GM21717 (cell line): Measurements from ENCODE around the gene NFE2L1.
"Not testable (repeated sequence)": the region's sequence is repeated elsewhere in the genome, so short reads cannot be mapped to it uniquely, and the experiment has no call there.

Experiments
- ATAC-seq: cut with Tn5 transposase; IDR thresholded peaks from one replicate; pipeline ENCODE4 v1.9.1; 2021; ENCODE audit warnings: mild to moderate bottlenecking, moderate library complexity; ENCODE audit not compliant: unreplicated experiment

The NFE2L1 gene

GRCh38 chr17:48066656-48067055 lies 18.5 kb downstream of the NFE2L1 start:
- no peak for ATAC-seq

DNA sequence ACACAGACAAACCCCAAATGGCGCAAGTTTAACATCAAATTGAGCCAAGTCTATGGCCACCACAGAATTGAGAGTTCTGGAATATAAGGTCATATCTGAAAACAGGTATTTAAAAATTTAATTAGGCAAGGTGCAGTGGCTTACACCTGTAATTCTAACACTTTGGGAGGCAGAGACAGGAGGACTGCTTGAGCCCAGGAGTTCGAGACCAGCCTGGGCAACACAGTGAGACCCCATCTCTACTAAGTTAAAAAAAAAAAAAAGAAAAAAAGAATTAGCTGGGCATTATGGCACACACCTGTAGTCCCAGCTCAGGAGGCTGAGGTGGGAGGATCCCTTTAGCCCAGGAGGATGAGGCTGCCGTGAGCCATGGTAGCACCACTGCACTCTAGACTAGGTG lies 19.1 kb downstream of the NFE2L1 start:
- no peak for ATAC-seq

- ATAC-seq = not testable (repeated sequence)
These were observed 19.6 kb downstream of the NFE2L1 start for GRCh38 chr17:48067808-48068207.

GRCh38 chr17:48068491-48068961 lies 20.4 kb downstream of the NFE2L1 start:
- no peak for ATAC-seq

- no peak for ATAC-seq
These were observed 22.0 kb downstream of the NFE2L1 start for GRCh38 chr17:48070195-48070594.

DNA sequence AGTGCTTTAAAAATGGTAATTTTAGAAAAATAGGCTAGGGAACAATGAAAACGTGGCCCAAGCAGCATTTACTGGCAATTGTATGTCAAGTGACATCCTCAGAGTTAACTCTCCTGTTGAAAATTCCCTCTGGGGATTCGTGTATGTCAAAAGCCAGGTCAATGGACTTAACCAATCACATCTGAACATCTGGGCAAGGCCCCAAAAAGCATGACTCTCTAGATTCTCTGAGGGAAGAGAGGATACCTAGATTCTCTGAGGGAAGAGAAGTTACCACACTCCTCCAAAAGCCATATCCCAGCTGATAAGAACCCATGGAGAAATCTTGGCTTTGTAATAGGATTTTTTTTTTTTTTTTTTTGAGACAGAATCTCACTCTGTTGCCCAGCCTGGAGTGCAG lies 23.5 kb downstream of the NFE2L1 start:
- no peak for ATAC-seq

DNA sequence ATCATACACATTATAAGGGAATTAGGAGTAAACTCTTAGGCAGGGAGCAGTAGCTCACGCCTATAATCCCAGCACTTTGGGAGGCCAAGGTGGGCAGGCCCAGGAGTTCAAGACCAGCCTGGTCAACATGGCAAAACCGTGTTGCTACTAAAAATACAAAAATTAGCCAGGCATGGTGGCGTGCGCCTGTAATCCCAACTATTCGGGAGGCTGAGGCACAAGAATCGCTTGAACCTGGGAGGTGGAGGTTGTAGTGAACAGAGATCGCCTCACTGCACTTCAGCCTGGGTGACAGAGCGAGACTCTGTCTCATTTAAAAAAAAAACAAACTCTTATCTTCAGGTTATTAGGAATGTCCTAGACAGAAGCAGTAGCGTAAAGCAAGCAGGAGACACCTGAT lies 24.7 kb downstream of the NFE2L1 start:
- ATAC-seq = not testable (repeated sequence)

DNA sequence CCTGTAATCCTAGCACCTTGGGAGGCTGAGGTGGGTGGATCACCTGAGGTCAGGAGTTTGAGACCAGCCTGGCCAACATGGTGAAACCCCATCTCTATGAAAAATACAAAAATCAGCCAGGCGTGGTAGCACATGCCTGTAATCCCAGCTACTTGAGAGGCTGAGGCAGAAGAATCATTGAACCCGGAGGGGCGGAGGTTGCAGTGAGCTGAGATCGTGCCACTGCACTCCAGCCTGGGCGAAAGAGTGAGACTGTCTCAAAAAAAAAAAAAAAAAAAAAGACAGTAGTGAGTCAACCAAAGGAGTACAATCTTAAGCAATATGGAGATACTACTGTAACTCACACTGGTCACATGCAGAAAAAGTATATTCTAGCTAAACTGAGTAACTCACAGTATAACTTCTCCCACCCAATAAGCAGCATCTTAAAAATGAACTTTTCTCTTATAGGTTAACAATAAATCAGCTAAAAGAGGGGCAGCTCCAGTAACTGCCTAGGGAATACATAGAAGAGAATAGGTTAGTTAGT lies 25.5 kb downstream of the NFE2L1 start:
- not testable (repeated sequence) for ATAC-seq

- ATAC-seq = no peak
These were observed 26.3 kb downstream of the NFE2L1 start for GRCh38 chr17:48074322-48075081.

GRCh38 chr17:48077152-48077551 lies 29.0 kb downstream of the NFE2L1 start:
- not testable (repeated sequence) for ATAC-seq

GRCh38 chr17:48081858-48082257 lies 33.7 kb downstream of the NFE2L1 start:
- no peak for ATAC-seq

DNA sequence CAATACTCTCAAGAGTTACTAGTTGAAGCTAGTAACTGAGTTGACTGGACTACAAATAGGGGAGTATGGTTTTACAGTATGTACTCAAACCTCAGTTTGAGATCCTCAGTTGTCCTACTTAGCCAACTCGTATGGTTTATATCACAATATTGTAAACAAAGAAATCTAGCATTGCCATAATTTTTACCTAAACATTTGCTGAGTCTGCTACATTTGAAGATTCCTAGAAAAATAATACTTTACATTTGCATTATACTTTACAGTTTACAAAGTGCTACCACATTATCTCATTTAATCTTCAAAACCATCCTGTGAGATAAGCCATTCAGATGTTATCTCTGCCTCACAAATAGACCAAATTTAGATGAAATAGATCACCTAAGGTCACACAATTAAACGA lies 36.8 kb downstream of the NFE2L1 start:
- ATAC-seq = no peak

DNA sequence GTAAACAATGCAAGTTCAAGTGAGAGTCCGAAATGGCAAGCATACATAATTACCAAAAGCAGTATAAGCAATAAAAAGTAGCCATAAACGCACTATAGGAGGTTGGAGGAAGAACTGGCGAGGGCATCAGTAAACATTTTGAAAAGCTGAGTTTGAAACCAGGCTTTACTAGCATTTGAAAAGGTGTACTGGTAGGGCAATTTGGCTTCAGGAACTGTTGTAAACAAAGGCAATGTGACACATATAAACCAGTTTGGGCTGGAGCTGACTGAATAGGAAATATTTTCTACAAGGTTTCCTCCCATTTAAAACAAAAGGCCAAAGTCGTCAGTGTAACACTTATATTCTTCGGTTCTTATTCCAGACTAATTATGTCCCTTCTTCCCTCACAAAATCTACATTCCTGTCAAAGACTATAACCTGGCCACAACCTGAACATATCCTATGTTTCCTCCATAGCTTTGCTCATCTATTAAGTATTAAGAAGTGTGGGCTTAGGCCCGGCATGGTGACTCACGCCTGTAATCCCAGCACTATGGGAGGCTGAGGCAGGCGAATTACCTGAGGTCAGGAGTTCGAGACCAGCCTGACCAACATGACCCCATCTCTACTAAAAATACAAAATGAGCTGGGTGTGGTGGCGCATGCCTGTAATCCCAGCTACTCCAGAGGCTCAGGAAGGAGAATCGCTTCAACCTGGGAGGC lies 45.3 kb downstream of the NFE2L1 start:
- ATAC-seq = no peak

DNA sequence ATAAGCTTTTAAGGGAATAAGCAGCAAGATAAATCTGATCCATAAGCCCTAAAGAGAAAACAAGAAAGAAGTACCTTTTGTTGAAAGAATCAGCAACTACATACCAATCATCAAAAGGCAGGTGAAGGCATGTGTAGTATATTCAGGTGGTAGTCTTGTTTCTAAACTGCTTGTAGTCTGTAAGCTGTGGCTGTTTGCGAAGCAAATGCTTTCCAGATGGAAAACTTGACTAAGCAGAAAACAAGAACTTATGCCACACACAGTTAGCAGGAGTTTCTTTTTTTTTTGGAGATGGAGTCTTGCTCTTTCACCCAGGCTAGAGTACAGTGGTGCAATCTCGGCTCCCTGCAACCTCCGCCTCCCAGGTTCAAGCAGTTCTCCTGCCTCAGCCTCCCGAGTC lies 47.5 kb downstream of the NFE2L1 start:
- no peak for ATAC-seq

DNA sequence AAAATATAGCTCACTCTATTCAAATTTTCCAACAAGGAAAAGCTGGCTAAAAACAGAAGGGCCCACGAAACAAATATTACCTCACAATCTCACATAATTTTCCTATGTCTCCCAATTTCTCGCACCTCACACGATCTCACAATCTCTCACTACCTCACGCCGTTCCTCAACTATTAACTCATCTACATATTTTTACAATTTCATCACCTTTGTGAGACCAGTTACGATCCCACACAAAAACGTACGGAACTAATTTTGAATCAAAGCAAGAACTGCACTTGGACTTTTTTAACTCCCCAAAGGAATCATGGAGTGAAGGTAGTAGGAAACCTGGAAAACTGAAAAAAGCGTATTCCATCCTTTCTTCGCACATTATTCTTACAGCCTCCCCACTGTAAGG lies 52.0 kb downstream of the NFE2L1 start:
- ATAC-seq = no peak

DNA sequence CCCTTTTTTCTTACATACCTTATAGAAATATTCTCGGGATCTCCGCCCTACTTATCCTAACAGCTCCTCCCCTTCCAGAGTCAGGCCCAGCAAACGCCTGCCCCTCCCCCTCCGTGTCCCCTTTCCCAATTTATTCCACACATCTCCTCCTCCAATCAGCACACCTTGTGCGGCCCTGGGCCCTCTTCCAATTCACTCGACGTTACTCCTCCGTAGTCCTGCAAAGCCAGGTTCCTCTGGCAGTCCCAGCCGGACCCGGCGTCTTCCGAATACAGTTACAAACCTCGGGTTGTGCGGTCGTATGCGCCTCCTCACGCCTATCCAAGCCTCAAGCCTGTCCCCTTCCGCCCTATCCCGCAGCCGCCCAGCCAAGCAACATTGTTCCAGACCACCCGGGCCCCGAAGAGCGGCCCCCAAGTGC lies 52.4 kb downstream of the NFE2L1 start:
- no peak for ATAC-seq

GRCh38 chr17:48101012-48101720 lies 53.0 kb downstream of the NFE2L1 start, which contains the start of gene CBX1:
Gene CBX1, minus strand, starts transcription at chr17:48101478. Its CDS starts 24,474 bp downstream, at chr17:48077004.
- ATAC-seq = peak; percentile 79

DNA sequence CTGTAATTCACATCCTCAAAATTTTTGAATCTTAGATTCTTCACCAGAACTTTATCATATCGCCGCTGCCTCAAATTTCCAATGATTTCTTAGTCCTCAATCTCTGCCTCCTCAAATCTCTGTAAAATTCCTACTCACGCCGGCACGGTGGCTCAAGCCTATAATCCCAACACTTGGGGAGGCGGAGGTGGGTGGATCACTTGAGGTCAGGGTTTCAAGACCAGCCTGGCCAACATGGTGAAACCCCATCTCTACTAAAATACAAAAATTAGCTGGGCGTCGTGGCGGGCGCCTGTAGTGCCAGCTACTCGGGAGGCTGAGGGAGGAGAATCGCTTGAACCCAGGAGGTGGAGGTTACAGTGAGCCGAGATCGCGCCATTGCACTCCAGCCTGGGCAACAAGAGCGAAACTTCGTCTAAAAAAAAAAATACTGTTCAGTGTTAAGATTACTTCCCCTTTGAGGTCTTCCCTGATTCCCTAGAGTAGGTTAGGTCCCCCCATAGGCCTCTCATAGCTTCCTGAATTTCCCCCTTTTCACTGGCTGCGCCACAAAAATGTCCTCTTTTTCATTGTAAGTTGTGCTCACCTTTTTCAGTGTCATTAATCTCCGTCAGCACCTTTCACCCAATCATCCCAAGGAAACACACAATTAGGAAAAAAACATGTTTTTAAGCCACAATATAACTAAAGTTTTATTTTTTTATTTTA lies 54.0 kb downstream of the NFE2L1 start:
- ATAC-seq = no peak

DNA sequence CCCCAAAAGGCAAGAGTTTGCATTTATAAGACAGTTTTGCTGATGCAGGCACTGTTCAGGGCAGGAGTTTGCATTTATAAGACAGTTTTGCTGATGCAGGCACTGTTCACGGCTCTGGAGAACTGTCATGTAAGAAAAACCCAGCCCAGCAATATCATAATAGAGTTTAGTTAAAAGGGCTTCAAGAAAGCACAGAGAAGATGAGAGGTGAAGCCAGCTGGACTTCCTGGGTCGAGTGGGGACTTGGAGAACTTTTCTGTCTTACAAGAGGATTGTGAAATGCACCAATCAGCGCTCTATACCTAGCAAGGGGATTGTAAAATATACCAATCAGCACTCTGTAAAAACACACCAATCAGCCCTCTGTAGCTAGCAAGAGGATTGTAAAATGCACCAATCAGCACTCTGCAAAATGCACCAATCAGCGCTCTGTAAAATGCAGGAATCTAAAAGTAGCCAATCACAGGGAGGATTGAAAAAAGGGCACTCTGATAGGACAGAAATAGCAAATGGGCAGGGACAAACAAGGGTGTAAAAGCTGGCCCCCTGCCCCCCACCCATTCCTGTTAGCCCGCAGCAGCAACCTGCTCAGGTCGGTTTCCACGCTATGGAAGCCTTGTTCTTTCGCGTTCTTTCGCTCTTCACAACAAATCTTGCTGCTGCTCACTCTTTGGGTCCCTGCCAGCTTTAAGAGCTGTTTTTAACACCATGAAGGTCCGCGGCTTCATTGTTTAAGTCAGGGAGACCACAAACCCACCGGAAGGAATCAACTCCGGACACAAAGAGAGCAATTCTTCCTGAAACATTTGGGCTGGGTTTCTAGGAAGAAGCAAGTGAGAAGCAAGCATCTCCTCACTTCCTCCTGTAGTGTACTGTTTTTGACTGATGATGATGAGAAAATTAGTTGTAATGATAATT lies 54.9 kb downstream of the NFE2L1 start:
- ATAC-seq = no peak

GRCh38 chr17:48104440-48104839 lies 56.3 kb downstream of the NFE2L1 start:
- no peak for ATAC-seq
